H9 (cell line): Measurements from ENCODE around the gene ABHD15. TPM values are rescaled to one million over a fixed set of nuclear protein-coding genes. Genes with fewer than 3 reads are reported as not detected.
A peak's percentile ranks its signal among the peaks of the same experiment; 100 is the strongest.

Experiments
- DNase-seq: peaks from one replicate; pipeline ENCODE4 v3.0.0-alpha.2; 2017
- H2AFZ ChIP-seq: one replicate; pipeline ENCODE4 v1.6.1; 2013; ENCODE audit warnings: mild to moderate bottlenecking, low read length, control low read depth, moderate library complexity
- H2AK5ac ChIP-seq: 2 replicates; pipeline ENCODE4 v1.6.1; 2013; ENCODE audit warnings: low read length, control low read depth, mixed read lengths; ENCODE audit not compliant: insufficient read length
- H2BK120ac ChIP-seq: one replicate; pipeline ENCODE4 v1.6.1; 2013; ENCODE audit warnings: low read depth, mild to moderate bottlenecking, low read length, control low read depth, inconsistent platforms; ENCODE audit not compliant: poor library complexity, severe bottlenecking
- H2BK12ac ChIP-seq: 2 replicates; pipeline ENCODE4 v1.6.1; 2013; ENCODE audit warnings: low read length, control low read depth, mixed read lengths, low read depth; ENCODE audit not compliant: insufficient read length
- H2BK15ac ChIP-seq: 2 replicates; pipeline ENCODE4 v1.6.1; 2013; ENCODE audit warnings: low read depth, low read length, control low read depth
- H2BK20ac ChIP-seq: one replicate; pipeline ENCODE4 v1.6.1; 2013; ENCODE audit warnings: low read depth, mild to moderate bottlenecking, low read length, control low read depth, inconsistent platforms; ENCODE audit not compliant: poor library complexity, severe bottlenecking
- H2BK5ac ChIP-seq: 2 replicates; pipeline ENCODE4 v1.6.1; 2013; ENCODE audit warnings: low read length, control low read depth, mixed read lengths; ENCODE audit not compliant: insufficient read length
- H3K14ac ChIP-seq: 2 replicates; pipeline ENCODE4 v1.6.1; 2013; ENCODE audit warnings: low read length, control low read depth; ENCODE audit not compliant: insufficient read depth
- H3K18ac ChIP-seq: 2 replicates; pipeline ENCODE4 v1.6.1; 2013; ENCODE audit warnings: low read depth, mild to moderate bottlenecking, mixed read lengths, low read length, control low read depth; ENCODE audit not compliant: insufficient read length
- H3K23ac ChIP-seq: 2 replicates; pipeline ENCODE4 v1.6.1; 2013; ENCODE audit warnings: low read length, control low read depth, mixed read lengths, low read depth; ENCODE audit not compliant: insufficient read length
- H3K23me2 ChIP-seq: 2 replicates; pipeline ENCODE4 v1.6.1; 2013; ENCODE audit warnings: low read depth, mild to moderate bottlenecking, mixed read lengths, low read length, control low read depth; ENCODE audit not compliant: insufficient read length, poor library complexity, severe bottlenecking
- H3K27ac ChIP-seq: 2 replicates; pipeline ENCODE4 v1.5.1; 2013; ENCODE audit warnings: low read length, control low read depth, mixed read lengths, low read depth; ENCODE audit not compliant: insufficient read length
- H3K27me3 ChIP-seq: 2 replicates; pipeline ENCODE4 v1.6.1; 2013; ENCODE audit warnings: low read length, control low read depth, inconsistent platforms; ENCODE audit not compliant: insufficient read depth
- H3K4ac ChIP-seq: 2 replicates; pipeline ENCODE4 v1.6.1; 2013; ENCODE audit warnings: low read depth, mild to moderate bottlenecking, control low read depth, inconsistent platforms, low read length, moderate library complexity
- H3K4me1 ChIP-seq: 2 replicates; pipeline ENCODE4 v1.6.1; 2013; ENCODE audit warnings: low read length, control low read depth, inconsistent platforms; ENCODE audit not compliant: insufficient read depth
- H3K4me2 ChIP-seq: 2 replicates; pipeline ENCODE4 v1.6.1; 2013; ENCODE audit warnings: low read length, control low read depth, mixed read lengths; ENCODE audit not compliant: insufficient read length, insufficient read depth
- H3K56ac ChIP-seq: 2 replicates; pipeline ENCODE4 v1.6.1; 2013; ENCODE audit warnings: low read depth, mild to moderate bottlenecking, mixed read lengths, low read length, control low read depth; ENCODE audit not compliant: insufficient read length
- H3K79me1 ChIP-seq: 2 replicates; pipeline ENCODE4 v1.6.1; 2013; ENCODE audit warnings: low read depth, mild to moderate bottlenecking, moderate library complexity, low read length, control low read depth, inconsistent platforms; ENCODE audit not compliant: insufficient read depth, poor library complexity, severe bottlenecking
- H3K79me2 ChIP-seq: 2 replicates; pipeline ENCODE4 v1.6.1; 2013; ENCODE audit warnings: low read length, control low read depth, inconsistent platforms; ENCODE audit not compliant: insufficient read depth
- H3K9ac ChIP-seq: 2 replicates; pipeline ENCODE4 v1.6.1; 2013; ENCODE audit warnings: low read length, control low read depth, mixed read lengths; ENCODE audit not compliant: insufficient read length; ENCODE audit errors: extremely low read depth
- H3K9me3 ChIP-seq: one replicate; pipeline ENCODE4 v1.6.1; 2013; ENCODE audit warnings: low read depth, low read length, inconsistent platforms; ENCODE audit not compliant: control insufficient read depth
- H3T11ph ChIP-seq: one replicate; pipeline ENCODE4 v1.6.1; 2013; ENCODE audit warnings: mild to moderate bottlenecking, low read length, control low read depth, inconsistent platforms
- H4K20me1 ChIP-seq: one replicate; pipeline ENCODE4 v1.6.1; 2013; ENCODE audit not compliant: control insufficient read depth, insufficient read length, insufficient read depth
- H4K5ac ChIP-seq: 2 replicates; pipeline ENCODE4 v1.6.1; 2013; ENCODE audit warnings: low read depth, mild to moderate bottlenecking, mixed read lengths, low read length, control low read depth; ENCODE audit not compliant: insufficient read length
- H4K8ac ChIP-seq: replicated peaks from 2 replicates; pipeline ENCODE4 v1.6.1; 2013; ENCODE audit warnings: low read length, control low read depth, mixed read lengths, low read depth; ENCODE audit not compliant: insufficient read length
- H4K91ac ChIP-seq: 2 replicates; pipeline ENCODE4 v1.6.1; 2013; ENCODE audit warnings: low read depth, mild to moderate bottlenecking, moderate library complexity, mixed read lengths, low read length, control low read depth; ENCODE audit not compliant: insufficient read length
- H3K27ac Mint-ChIP-seq, 3 experiments: 2 replicates in 2 of 3; 3 replicates in 1 of 3; pipeline ENCODE4 v1.8.0; 2020 to 2021; ENCODE audit warnings: mixed read lengths in 3 of 3, mild to moderate bottlenecking in 1 of 3, moderate library complexity in 1 of 3
- H3K27me3 Mint-ChIP-seq: 2 replicates; pipeline ENCODE4 v1.8.0; 2021; ENCODE audit warnings: low read depth, mild to moderate bottlenecking, moderate library complexity, mixed read lengths
- H3K36me3 Mint-ChIP-seq, 3 experiments: 2 replicates in 2 of 3; 3 replicates in 1 of 3; pipeline ENCODE4 v1.8.0; 2020 to 2021; ENCODE audit warnings: low read depth in 3 of 3, mixed read lengths in 3 of 3; ENCODE audit not compliant: insufficient read depth in 1 of 3
- H3K4me1 Mint-ChIP-seq, 2 experiments: 2 replicates each; pipeline ENCODE4 v1.8.0; 2020; ENCODE audit warnings: mixed read lengths in 2 of 2
- H3K4me3 Mint-ChIP-seq, 2 experiments: 2 replicates in 1 of 2; 3 replicates in 1 of 2; pipeline ENCODE4 v1.8.0; 2020 to 2021; ENCODE audit warnings: mild to moderate bottlenecking in 2 of 2, mixed read lengths in 2 of 2, moderate library complexity in 1 of 2
- H3K9me3 Mint-ChIP-seq, 2 experiments: 2 replicates in 1 of 2; 3 replicates in 1 of 2; pipeline ENCODE4 v1.8.0; 2020; ENCODE audit warnings: mild to moderate bottlenecking in 2 of 2, mixed read lengths in 2 of 2, moderate library complexity in 1 of 2
- CTCF ChIP-seq: fragments of 200-600 bp; sonication (generic); conservative IDR thresholded peaks from 3 replicates; pipeline ENCODE4 v1.8.0; 2021; ENCODE audit warnings: antibody characterized with exemption, mild to moderate bottlenecking
- WGBS: extraction: QIAGEN DNeasy Blood & Tissue Kit; methylation state at CpG from one replicate; pipeline ENCODE4 v1.1.7; 2013; ENCODE audit warnings: missing lambda C conversion rate, low lambda C conversion rate, mixed read lengths; ENCODE audit not compliant: insufficient read length; ENCODE audit errors: extremely low coverage; 5-methylcytosine and 5-hydroxymethylcytosine counted together
- total RNA-seq: library from RNA; stranded (reverse); gene quantifications from 2 replicates; pipeline ENCODE4 v1.2.1, GENCODE V29; 2021

Gene ABHD15
- total RNA-seq, 1 experiment from 2014 or later, result 2.5 TPM

GRCh38 chr17:29573871-29574731 lies 7.3 kb upstream of the ABHD15 start:
- Histone ChIP-seq H3K4ac (no peak overlapping the region), H2AFZ (no peak overlapping the region), H2AK5ac (no peak overlapping the region), H2BK5ac (no peak overlapping the region), H3K14ac (no peak overlapping the region), H3K23ac (no peak overlapping the region), H3K56ac (no peak overlapping the region), H2BK15ac (no peak overlapping the region), H4K8ac (no peak overlapping the region), H2BK20ac (no peak overlapping the region), H4K5ac (no peak overlapping the region), H3T11ph (no peak overlapping the region), H4K20me1 (peaks cover 2% of the 10 kb centered on the region), H3K9me3 (no peaks in the 10 kb centered on the region), H3K23me2 (peaks cover 4% of the 10 kb centered on the region), H3K9ac (no peak overlapping the region), H3K18ac (no peak overlapping the region), H3K79me1 (no peaks in the 10 kb centered on the region), H3K4me1 (no peaks in the 10 kb centered on the region), H3K4me2 (no peak overlapping the region), H3K79me2 (no peaks in the 10 kb centered on the region), H3K27me3 (no peaks in the 10 kb centered on the region; the same call in 1 of the 2 replicates), H4K91ac (no peak overlapping the region), H2BK120ac (no peak overlapping the region), H2BK12ac (no peak overlapping the region), H3K27ac (no peak overlapping the region)
- no CpG with 5 or more reads among the region's 14 CpGs for WGBS
- Mint-ChIP-seq H3K36me3 (peaks cover 10 to 52% (median 41%) of the 10 kb centered on the region in 3 experiments; a peak in 6 of 7 replicates), H3K4me3 (no peak overlapping the region), H3K9me3 (no peaks in the 10 kb centered on the region), H3K4me1 (peaks cover 5 to 13% of the 10 kb centered on the region in 2 experiments), H3K27ac (peak overlapping the region in 1 of 3 experiments; percentile 28; a peak in 1 of 7 replicates), H3K27me3 (peaks cover 13% of the 10 kb centered on the region)
- TF ChIP-seq CTCF, result no peak
- DNase-seq, result no peak
